SH-SY5Y (cell line): ENCODE results near the gene PPFIA1.

Experiments used
- GATA2 ChIP-seq: IDR thresholded peaks from 2 replicates; pipeline ENCODE4 v1.6.1; 2011; ENCODE audit warnings: mild to moderate bottlenecking, low read depth, low read length
- GATA3 ChIP-seq: IDR thresholded peaks from 2 replicates; pipeline ENCODE4 v1.6.1; 2011; ENCODE audit warnings: low read depth, mild to moderate bottlenecking, low read length, moderate library complexity

- TF ChIP-seq GATA2, result no peak
- TF ChIP-seq GATA3, result no peak
Observed at GRCh38 chr11:70233962-70234361, 36.5 kb upstream of the PPFIA1 start.
